ENCODE results near the gene TAF11L2.
"Not testable (repeated sequence)": the region's sequence is repeated elsewhere in the genome, so short reads cannot be mapped to it uniquely, and the experiment has no call there.

Gene TAF11L2

DNA sequence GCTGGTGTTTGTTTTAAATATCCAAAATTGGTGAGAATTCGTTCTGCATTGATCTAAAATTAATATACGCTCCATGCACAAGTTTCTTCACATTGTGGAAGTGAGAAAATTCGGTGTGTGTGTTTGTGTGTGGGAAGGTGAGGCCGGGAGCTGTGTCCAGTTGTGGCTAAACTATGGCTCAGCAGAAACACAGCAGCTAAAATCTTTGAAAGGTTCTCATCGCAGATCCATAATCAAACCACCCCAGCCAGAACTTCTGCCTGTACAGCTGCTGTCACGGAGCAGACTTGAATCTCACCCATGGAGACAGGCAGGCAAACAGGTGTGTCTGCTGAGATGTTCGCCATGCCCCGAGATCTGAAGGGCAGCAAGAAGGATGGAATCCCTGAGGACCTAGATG lies at the start of gene TAF11L2:
TAF11L2 (plus strand) TSS at position 301 of the 400 bp plus-strand sequence.
- DNase-seq, result not testable (repeated sequence)

DNA sequence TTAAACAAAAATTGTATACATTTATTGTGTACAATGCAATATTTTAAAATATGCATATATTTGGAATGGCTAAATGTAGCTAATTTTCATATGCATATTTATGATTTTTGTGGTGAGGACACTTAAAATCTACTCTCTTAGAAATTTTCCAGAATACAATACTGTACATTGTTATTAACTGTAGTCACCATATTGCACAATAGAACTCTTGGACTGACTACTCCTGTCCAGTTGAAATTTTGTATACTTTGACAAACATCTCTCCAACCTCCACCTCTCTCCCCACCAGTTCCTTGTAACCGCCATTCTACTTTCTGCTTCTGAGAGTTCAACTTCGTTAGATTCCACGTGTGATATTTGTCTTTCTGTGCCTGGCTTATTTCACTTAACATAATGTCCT lies 49.2 kb upstream of the TAF11L2 start:
- no peak for DNase-seq

DNA sequence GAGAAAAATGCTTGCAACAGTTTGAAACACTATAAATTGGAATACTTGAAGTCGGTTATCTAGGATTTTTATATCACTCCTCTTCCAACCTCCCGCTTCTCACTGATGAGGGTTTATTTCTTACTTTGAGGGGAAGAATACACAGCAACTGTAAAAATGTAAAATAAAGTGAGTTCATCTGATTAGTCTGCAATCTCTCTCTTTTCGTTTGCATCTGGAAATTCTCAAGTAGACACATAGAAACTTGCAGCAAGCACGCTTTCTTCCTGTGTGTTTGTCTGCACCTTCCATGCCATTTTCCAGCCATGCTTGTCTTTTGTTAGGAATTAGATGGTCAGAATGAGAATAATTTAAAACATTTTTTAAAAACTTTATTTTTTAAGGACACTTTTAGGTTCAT lies 45.1 kb upstream of the TAF11L2 start:
- DNase-seq, result no peak

- DNase-seq, result no peak
Measured at GRCh38 chr5:17455942-17456341, 42.1 kb upstream of the TAF11L2 start.

- no peak for DNase-seq
Measured at GRCh38 chr5:17461793-17462192, 36.2 kb upstream of the TAF11L2 start.

DNA sequence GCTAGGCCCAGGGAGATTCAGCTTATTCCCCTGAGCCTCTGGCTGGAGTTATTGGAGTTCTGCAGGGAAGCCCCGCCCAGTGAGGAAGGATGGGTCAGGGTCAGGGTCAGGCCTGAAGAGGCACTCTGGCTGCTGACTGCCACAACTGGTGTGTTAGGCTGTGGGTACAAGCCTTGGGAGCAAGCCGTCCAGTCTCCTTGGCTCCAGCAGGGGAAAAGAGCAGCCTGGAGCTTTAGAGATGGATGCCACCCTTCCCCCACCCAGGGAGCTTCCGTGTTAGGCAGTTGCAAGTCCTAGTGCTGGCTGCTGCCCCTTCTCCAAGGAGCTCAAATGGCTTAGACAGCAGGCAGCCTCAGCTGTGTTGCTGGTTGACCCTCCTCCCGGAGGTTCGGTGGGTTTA lies 34.4 kb upstream of the TAF11L2 start:
- no peak for DNase-seq

- DNase-seq, result no peak
Measured at GRCh38 chr5:17470064-17470463, 28.0 kb upstream of the TAF11L2 start.

GRCh38 chr5:17475064-17475463 lies 23.0 kb upstream of the TAF11L2 start:
- DNase-seq, result not testable (repeated sequence)

DNA sequence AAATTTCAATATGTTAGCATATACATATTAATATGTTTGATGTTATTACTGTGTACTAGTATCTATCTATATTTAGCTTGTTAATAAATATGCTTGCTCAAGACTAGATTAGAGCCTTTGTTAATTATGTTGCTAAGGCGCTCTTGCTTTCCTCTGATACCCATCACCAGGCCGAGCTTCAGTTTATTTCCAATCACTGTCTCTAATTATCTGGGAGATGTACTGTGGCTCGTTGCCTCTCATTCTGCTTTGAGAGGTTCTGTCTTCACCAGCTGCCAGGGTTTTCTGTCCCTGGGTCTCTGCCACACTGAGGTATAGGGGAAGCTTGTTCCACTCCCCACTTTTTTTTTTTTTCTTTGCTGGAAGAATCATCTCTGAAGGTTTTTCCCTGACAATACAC lies 21.0 kb upstream of the TAF11L2 start:
- DNase-seq, result no peak

- DNase-seq, result no peak
Measured at GRCh38 chr5:17477573-17478265, 20.3 kb upstream of the TAF11L2 start.

GRCh38 chr5:17481378-17481777 lies 16.7 kb upstream of the TAF11L2 start:
- no peak for DNase-seq

GRCh38 chr5:17482790-17483189 lies 15.2 kb upstream of the TAF11L2 start:
- DNase-seq, result no peak

- not testable (repeated sequence) for DNase-seq
Measured at GRCh38 chr5:17486464-17487173, 11.4 kb upstream of the TAF11L2 start.

DNA sequence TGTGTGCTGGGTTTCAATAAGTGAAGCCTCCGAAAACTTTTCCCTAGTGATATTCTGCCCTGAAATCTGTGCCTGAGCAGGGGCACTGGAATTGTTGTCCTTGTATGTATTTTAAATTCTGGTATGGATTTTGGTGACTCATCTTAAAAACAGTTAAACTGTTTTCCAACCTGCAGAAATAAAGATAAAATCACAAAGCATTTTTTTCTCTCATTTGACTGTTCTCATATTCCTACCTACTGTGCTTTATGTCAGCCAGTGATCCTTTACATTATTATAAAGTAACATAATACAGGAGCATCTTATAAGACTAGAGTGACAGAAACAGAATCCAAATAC lies 10.9 kb upstream of the TAF11L2 start:
- no peak for DNase-seq

DNA sequence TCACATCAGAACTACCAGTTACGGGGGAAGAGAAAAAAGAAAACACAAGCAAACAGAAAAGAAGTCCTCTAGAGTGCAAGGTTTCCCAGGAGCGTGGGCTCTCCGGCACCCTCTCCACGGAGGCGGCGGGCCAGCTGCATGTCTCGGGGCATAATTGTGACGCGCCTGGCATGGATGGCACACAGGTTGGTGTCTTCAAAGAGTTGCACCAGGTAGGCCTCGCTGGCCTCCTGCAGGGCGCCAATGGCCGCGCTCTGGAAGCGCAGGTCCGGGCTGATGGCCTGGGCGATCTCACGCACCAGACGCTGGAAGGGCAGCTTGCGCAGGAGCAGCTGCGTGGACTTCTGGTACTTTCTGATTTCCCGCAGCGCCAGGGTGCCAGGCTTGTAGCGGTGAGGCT lies 6.8 kb upstream of the TAF11L2 start:
- DNase-seq, result not testable (repeated sequence)

GRCh38 chr5:17492770-17493169 lies 5.3 kb upstream of the TAF11L2 start:
- no peak for DNase-seq

GRCh38 chr5:17497446-17497845 lies 585 bp upstream of the TAF11L2 start:
- DNase-seq, result no peak

GRCh38 chr5:17511775-17512325 lies 13.8 kb downstream of the TAF11L2 start:
- DNase-seq, result no peak

DNA sequence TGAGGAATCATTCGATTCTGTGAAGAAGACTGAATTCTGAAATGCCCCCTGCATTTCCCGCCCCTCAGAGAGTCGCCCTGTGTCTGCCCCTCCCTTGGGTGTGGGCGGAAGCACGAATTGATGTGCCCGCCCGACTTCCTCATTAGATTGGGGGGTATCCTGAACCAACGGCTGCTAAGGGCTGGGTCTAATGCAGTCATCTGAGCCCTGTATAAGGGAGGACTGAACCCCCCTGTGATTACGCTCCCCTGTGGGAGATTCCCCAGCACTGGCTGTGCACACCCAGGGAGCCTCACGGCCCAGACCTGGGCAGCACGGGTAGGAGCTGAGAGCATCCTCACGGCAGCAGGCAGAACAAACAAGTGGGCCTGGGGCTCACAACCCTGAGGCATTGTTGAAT lies 19.5 kb downstream of the TAF11L2 start:
- not testable (repeated sequence) for DNase-seq

- DNase-seq, result not testable (repeated sequence)
Measured at GRCh38 chr5:17518067-17518466, 20.0 kb downstream of the TAF11L2 start, which contains the start of gene TAF11L3. Gene TAF11L3 (plus strand): TSS chr5:17518367.

DNA sequence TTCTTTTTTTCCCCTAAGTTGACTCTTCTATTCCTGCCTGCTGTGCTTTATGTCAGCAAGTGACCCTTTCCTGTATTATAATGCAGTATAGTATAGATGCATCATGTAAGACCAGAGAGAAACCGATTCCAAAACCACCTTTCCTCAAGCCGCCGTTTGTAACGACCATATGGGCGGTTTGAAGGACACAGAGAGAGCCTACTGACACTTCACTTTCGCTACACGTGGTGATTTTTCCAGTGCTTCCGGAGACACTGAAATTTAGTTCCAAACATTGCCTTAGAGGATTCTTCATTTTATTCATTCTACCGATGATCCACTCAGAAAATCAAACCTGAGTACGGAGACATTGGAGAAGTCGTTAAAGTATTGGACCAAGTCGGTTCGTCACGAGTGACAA lies 21.5 kb downstream of the TAF11L2 start:
- not testable (repeated sequence) for DNase-seq

DNA sequence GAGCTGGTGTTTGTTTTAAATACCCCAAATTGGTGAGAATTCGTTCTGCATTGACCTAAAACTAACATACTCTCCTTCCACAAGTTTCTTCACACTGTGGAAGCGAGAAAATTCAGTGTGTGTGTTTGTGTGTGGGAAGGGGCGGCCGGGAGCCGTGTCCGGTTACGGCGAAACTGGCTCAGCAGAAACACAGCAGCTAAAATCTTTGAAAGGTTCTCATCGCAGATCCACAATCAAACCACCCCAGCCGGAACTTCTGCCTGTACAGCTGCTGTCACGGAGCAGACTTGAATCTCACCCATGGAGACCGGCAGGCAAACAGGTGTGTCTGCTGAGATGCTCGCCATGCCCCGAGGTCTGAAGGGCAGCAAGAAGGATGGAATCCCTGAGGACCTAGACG lies 23.5 kb downstream of the TAF11L2 start, which contains the start of gene TAF11L4:
TAF11L4 (plus strand) TSS at position 301 of the 400 bp plus-strand sequence.
- DNase-seq, result not testable (repeated sequence)

DNA sequence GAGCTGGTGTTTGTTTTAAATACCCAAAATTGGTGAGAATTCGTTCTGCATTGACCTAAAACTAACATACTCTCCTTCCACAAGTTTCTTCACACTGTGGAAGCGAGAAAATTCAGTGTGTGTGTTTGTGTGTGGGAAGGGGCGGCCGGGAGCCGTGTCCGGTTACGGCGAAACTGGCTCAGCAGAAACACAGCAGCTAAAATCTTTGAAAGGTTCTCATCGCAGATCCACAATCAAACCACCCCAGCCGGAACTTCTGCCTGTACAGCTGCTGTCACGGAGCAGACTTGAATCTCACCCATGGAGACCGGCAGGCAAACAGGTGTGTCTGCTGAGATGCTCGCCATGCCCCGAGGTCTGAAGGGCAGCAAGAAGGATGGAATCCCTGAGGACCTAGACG lies 26.9 kb downstream of the TAF11L2 start, which contains the start of gene TAF11L5:
TAF11L5 (plus strand) TSS at position 301 of the 400 bp plus-strand sequence.
- DNase-seq, result not testable (repeated sequence)

- not testable (repeated sequence) for DNase-seq
Measured at GRCh38 chr5:17526504-17526903, 28.5 kb downstream of the TAF11L2 start.
